BE2C (cell line): ENCODE data around the gene CYB561D2.
A peak's percentile ranks its signal among the peaks of the same experiment; 100 is the strongest.

Experiments
- DNase-seq: peaks from one replicate; pipeline ENCODE4 v3.0.0-alpha.2; 2020
- H3K27me3 ChIP-seq: fragments of 250-450 bp; sonication (Bioruptor Pico); 2 replicates; pipeline ENCODE4 v1.5.1; 2020; ENCODE audit warnings: mild to moderate bottlenecking
- H3K36me3 ChIP-seq: fragments of 250-450 bp; sonication (Bioruptor Pico); 2 replicates; pipeline ENCODE4 v1.5.1; 2020; ENCODE audit warnings: mild to moderate bottlenecking
- H3K4me1 ChIP-seq: fragments of 250-450 bp; sonication (Bioruptor Pico); 2 replicates; pipeline ENCODE4 v1.5.1; 2020
- H3K4me3 ChIP-seq: 2 replicates; pipeline ENCODE4 v1.5.1; 2011; ENCODE audit warnings: low read depth, low read length
- H3K9me3 ChIP-seq: fragments of 250-450 bp; sonication (Bioruptor Pico); 2 replicates; pipeline ENCODE4 v1.5.1; 2020
- CTCF ChIP-seq: IDR thresholded peaks from 2 replicates; pipeline ENCODE4 v1.5.1; 2012; ENCODE audit warnings: mild to moderate bottlenecking, low read depth, low read length

CYB561D2 gene

GRCh38 chr3:50378757-50379156 is 28.1 kb downstream of the CYB561D2 start:
- no peak for TF ChIP-seq CTCF
- Histone ChIP-seq H3K27me3 (no peaks in the 10 kb centered on the region), H3K9me3 (no peaks in the 10 kb centered on the region), H3K4me3 (no peak overlapping the region), H3K4me1 (peaks cover 39% of the 10 kb centered on the region), H3K36me3 (peaks cover 31% of the 10 kb centered on the region)
- no peak for DNase-seq

- Histone ChIP-seq H3K4me1 (peaks cover 49% of the 10 kb centered on the region), H3K27me3 (no peaks in the 10 kb centered on the region), H3K4me3 (peak overlapping the region; percentile 52), H3K9me3 (no peaks in the 10 kb centered on the region), H3K36me3 (peaks cover 31% of the 10 kb centered on the region)
- no peak for TF ChIP-seq CTCF
- DNase-seq: peak; percentile 36
Measured at GRCh38 chr3:50380405-50381085, 29.9 kb downstream of the CYB561D2 start.

- Histone ChIP-seq H3K36me3 (peaks cover 26% of the 10 kb centered on the region), H3K4me1 (peaks cover 54% of the 10 kb centered on the region)
- no peak for TF ChIP-seq CTCF
Measured at GRCh38 chr3:50381383-50381782, 30.7 kb downstream of the CYB561D2 start.

GRCh38 chr3:50382722-50383121 is 32.1 kb downstream of the CYB561D2 start:
- TF ChIP-seq CTCF: no peak
- peaks cover 21% of the 10 kb centered on the region for H3K36me3 ChIP-seq
- no peak overlapping the region for H3K4me3 ChIP-seq
- H3K4me1 ChIP-seq: peaks cover 67% of the 10 kb centered on the region
- no peak for DNase-seq
- H3K27me3 ChIP-seq: no peaks in the 10 kb centered on the region
- H3K9me3 ChIP-seq: no peaks in the 10 kb centered on the region

More at GRCh38 chr3:50381383-50381782, 30.7 kb downstream of the CYB561D2 start:
- peak; percentile 89 for DNase-seq
- Histone ChIP-seq H3K27me3 (no peaks in the 10 kb centered on the region), H3K4me3 (peak overlapping the region; percentile 52), H3K9me3 (no peaks in the 10 kb centered on the region)

- no peak for TF ChIP-seq CTCF
- Histone ChIP-seq H3K36me3 (peaks cover 12% of the 10 kb centered on the region), H3K27me3 (no peaks in the 10 kb centered on the region), H3K9me3 (no peaks in the 10 kb centered on the region), H3K4me3 (no peak overlapping the region), H3K4me1 (peaks cover 73% of the 10 kb centered on the region)
- DNase-seq: no peak
Measured at GRCh38 chr3:50383750-50384149, 33.1 kb downstream of the CYB561D2 start.

GRCh38 chr3:50385754-50386153 is 35.1 kb downstream of the CYB561D2 start:
- TF ChIP-seq CTCF: no peak
- H3K27me3 ChIP-seq: no peaks in the 10 kb centered on the region
- no peak for DNase-seq
- no peaks in the 10 kb centered on the region for H3K9me3 ChIP-seq
- no peaks in the 10 kb centered on the region for H3K36me3 ChIP-seq
- peaks cover 68% of the 10 kb centered on the region for H3K4me1 ChIP-seq
- no peak overlapping the region for H3K4me3 ChIP-seq
